Measurements from ENCODE around the gene UAP1L1.
"Not testable (repeated sequence)": the region's sequence is repeated elsewhere in the genome, so short reads cannot be mapped to it uniquely, and the experiment has no call there.

UAP1L1 gene

DNA sequence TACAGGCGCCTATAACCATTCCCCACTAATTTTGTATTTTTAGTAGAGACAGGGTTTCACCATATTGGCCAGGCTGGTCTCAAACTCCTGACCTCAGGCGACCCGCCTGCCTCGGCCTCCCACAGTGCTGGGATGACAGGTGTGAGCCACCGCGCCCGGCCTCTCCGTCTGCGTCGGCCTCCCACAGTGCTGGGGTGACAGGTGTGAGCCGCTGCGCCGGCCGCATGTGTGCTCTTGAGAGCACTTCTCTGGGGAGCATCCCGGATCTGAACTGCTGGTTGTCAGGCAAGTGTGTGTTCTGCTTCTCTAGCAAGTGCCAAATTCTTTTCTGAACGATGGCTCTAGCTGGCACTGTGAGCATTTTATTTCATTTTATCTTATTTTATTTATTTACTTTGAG lies 19.8 kb upstream of the UAP1L1 start:
- no peak for DNase-seq

GRCh38 chr9:137058521-137059234 lies 18.6 kb upstream of the UAP1L1 start:
- no peak for DNase-seq

DNA sequence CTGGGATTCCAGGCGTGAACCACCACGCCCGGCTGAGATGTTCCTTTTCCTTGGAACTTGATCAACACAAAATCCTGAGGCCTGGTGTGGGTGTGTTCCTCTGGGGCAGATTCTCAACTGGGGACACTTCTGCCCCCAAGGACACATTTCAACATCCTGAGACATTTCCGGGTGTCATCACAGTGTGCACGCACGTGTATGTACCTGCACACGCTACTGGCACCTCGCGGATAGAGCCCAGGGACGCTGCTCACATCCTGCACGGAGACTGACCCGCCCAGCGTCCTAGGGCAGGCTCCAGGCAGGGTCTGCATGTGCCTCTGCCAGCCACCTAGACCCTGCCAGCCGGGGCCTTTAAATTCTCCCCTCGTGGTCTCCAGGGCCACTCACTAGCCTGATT lies 14.9 kb upstream of the UAP1L1 start:
- DNase-seq, result no peak

GRCh38 chr9:137062798-137063197 lies 14.5 kb upstream of the UAP1L1 start:
- not testable (repeated sequence) for DNase-seq

DNA sequence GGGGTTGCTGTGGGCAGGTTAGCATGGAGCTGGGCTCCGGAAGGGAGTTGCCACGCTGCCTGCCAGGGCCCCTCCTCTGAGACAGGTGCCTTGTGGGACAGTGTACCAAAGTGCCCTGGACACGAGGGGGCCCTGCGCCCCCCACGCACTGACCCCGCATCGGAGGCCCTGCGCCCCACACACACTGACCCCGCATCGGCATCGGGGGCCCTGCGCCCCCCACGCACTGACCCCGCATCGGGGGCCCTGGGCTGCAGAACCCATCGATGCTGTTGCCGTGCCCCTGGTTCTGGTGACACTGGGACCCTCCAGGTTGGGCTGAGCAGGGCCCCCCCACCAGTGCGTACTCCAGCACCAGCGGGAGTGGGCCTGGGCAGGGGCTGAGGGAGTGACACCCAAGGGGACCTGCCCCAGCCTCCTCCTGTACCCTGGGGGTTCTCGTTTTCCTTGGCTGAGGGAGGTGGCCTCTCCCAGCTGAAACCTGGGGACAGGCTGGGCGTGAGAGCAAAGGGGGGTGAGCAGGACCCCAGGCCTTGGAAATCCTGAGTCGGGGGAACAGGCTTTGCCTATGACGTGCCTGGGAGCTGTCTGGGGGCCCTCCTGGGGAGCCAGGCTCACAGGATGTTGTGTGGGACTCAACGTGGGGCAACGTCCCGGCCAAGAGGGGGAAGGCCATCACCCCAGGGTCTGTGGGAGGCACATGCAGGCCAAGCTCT lies 13.8 kb upstream of the UAP1L1 start:
- DNase-seq, result no peak

DNA sequence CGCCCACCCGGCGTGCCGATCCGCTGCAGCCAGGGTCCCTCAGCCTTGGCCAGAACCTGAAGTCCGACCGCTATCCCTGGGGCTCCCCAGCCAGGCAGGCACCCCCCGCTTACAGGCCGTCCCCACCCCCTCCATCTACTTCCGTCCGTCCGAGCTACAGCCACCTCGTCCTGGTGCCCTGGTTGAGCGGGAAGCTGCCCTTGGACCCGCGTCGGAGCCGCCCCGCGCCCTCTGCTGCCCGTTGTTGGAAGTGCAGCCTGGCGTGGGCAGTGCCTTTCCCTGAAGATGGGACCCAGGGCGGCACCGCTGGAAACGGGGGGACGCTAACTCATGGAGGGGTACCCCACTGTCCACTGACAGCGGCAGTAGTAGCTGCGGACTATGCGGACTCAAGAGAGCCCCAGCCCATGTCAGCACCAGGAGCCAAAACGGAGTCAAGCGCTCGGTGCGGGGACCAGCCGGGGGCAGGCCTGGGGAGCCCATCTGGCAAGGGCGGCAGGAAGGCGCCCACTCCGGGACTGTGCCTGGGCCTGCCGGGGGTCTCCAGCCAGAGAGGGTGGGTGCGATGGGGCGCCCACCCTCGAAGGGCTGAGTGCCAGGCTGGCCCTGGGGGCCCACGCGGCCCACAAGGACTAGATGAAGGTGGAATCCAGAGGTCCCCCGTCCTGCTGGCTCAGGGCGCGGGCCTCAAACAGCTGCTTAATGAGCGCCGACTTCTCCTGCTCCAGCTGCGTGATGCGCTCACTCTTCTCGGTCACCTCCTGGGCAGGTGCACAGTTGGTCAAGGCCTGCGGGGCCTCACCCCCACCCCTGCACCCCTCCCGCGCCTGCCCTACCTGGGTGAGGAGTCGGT lies 13.1 kb upstream of the UAP1L1 start:
- DNase-seq, result peak; percentile 93

DNA sequence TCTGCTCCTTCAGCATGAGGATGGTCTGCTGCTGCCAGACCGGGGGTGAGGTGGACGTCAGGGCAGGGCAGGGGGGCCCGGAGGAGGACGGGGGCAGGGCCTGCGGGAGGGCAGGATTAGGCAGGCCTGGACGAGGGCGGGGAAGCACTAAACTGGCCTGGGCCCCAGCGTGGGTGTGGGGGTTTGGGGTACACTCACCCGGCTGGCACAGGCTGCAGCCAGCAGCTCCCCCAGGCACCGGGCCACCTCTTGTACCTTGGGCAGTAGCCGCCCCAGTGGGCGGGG lies 12.5 kb upstream of the UAP1L1 start:
- DNase-seq, result no peak

DNA sequence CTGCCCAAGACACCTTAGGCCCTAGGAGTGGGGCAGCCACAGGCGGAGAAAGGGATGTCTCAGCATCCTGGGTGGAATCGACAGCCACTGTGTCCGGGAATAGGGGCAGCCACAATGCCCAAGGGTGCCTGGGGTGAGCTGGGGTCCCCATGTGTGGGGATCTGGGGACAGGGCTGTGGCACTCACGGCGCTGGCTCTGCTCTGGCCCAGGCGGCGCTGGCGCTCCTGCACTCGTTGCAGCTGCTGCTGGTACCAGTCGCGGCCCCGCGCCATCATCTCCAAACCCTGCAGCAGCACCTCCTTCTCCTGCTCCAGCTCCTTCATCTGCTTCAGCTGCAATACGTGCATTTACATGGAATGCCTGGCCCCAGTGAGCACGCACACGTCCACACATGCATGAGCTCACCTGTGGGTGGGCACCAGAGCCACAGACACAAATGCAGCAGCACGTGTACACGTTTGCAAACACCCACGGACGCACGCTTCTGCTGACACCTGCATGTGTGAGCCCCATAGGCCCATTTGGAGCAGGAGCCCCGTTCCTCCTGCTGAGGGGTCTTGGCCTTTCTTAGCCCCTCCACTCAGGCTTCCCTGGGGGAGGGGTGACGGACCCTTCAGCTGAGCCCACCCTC lies 11.9 kb upstream of the UAP1L1 start:
- no peak for DNase-seq

- no peak for DNase-seq
Measured at GRCh38 chr9:137066096-137066861, 11.0 kb upstream of the UAP1L1 start.

GRCh38 chr9:137067860-137068538 lies 9.3 kb upstream of the UAP1L1 start:
- peak; percentile 92 for DNase-seq

GRCh38 chr9:137068539-137069507 lies 8.5 kb upstream of the UAP1L1 start:
- no peak for DNase-seq

DNA sequence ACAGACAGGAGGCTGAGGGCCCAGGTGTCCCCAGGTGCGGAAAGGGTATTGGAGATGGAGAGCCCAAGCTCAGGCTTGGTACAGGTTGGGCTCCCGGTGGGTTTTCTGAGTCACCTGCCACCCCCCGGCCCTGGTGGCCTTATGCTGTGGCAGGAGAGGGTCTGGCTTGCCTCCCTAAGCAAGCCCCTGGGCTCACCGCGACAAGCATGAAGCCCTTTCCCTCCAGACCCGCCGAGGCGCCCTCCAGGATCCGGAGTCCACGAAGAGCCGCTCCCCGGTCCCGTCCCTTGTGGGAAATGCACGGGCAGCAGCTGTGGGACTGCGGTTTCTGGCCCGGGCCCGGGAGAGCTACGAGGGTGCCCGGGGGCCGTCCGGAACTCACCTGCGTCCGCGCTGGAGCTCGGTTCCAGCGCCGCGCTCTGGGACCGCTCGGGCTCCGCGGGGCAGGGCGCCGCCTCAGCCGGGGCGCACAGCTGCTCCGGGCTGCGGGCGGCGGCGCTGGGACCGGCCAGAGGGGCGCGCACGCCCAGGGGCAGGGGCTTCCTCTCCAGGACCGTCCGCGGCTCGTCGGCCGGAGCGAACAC lies 7.7 kb upstream of the UAP1L1 start:
- DNase-seq, result no peak

DNA sequence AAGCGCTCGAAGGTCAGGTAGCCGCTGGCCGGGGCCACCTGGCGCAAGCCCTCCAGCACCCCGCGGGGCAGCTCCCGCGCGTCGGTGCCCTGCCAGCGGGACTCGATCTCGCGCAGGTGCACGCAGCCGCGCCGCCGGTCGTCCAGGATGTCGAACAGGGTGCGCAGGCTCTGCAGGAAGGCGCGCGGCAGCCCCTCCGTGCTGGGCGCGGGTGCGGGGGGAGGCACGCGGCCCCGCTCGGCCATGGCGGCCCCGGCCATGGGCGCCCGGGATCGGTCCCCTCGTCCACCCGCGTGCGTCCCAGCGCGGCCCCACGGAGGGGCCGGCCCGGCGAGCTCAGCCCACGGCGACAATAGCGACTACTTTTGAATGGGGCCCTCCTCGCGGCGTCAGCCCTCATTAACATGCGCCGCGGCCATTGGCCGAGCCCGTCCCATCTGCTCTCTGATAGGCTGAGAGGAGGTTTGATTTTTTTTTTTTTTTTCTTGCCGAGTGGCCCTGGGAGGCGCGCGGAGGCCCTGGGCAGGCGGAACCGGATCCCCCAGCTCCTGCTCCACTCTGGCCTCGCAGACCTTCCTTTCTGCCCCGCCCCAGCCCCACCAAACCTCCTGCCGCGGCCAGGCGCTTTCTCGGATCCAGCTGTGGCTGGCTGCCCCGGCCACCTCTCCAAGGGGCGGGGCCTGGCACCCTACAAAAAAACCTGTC lies 7.0 kb upstream of the UAP1L1 start, which contains the start of gene SAPCD2:
SAPCD2 (minus strand) TSS at position 357 of the 705 bp plus-strand sequence; CDS start at position 260, 97 bp downstream.
- peak; percentile 88 for DNase-seq

GRCh38 chr9:137070906-137071275 lies 6.4 kb upstream of the UAP1L1 start:
- DNase-seq, result no peak

DNA sequence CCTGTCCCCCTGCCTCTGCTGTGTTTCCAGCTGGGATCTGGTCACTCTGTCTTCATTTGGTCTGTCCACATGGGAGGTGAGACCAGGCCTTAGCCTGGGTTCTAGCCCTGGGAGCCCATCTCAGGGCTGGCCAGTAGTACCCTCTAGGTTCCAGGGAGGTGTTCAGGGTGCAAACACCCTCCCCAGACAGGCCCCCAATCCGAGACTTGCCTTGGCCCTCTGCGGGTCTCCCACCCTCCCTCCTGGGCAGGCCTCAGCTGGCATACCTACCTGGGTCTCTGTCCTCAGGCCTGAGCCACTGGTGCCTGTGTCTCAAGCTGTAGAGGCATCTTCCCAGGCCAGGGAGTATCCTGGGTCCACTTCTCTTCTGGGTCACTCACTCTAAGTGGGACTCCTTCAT lies 6.0 kb upstream of the UAP1L1 start:
- no peak for DNase-seq

DNA sequence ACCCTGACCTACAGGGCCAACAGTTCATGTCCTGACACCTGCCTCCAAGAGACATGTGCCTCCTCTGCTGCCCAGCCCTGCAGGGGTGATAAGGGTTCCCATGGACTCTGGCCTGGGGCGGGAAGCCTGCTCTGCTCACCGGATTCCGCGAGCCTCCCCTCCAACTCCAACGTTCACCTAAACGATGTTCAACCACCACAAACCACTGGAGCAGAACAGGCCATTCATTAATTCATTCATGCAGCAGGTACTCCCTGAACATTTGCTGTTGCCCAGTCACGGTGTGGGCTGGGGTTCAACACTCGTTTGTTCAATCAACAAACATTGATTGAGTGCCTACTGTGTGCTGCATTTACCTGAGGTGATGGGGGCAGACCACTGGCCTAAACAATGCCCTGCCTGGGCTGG lies 3.3 kb upstream of the UAP1L1 start:
- DNase-seq, result no peak

- DNase-seq, result no peak
Measured at GRCh38 chr9:137074657-137075274, 2.6 kb upstream of the UAP1L1 start.

DNA sequence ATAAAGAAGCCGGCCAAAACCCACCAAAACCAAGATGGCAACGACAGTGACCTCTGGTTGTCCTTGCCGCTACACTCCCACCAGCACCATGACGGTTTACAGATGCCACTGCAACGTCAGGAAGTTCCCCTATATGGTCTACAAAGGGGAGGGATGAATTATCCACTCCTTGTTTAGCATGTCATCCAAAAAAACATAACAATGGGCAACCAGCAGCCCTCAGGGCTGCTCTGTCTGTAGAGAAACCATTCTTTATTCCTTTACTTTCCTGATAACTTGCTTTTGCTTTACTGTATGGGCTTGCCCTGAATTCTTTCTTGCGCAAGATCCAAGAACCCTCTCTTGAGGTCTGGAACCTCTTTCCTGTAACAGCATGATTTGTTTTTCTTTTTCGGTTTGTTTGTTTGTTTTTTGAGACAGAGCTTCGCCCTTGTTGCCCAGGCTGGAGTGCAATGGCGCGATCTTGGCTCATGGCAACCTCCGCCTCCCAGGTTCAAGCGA lies 2.0 kb upstream of the UAP1L1 start:
- no peak for DNase-seq

DNA sequence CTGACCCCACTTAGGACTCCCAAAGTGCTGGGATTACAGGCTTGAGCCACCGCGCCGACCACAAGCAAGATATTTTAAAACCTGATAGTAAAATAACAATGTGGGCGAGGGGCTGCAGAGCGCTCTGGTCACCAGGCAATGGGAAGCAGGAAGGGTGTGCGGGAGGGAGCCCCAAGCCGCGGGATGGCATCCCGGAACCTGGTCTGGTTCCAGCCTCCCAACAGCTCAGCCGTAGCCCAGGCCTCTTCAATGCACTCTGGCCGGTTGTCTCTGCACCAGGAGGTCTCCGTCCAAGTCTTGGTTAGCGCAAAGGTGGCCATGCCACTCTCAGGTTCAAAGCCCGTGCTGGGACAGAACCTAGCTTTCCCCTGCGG lies 694 bp upstream of the UAP1L1 start:
- no peak for DNase-seq

Measured in activated CD8-positive, alpha-beta memory T cell treated with anti-CD3 and anti-CD28 coated beads, Interleukin-2, amount 50 U/mL, for 48 hours (primary cell).